DND-41 (cell line): ENCODE results near the gene IGF2BP3.

Experiments used
- ATAC-seq: fragments of 200-7000 bp; cut with Tn5 transposase; 3 replicates; pipeline ENCODE4 v1.9.1; 2021; ENCODE audit warnings: low read depth; ENCODE audit not compliant: insufficient read depth
- DNase-seq: peaks from one replicate; pipeline ENCODE4 v3.0.0-alpha.2; 2020
- H2AFZ ChIP-seq: 2 replicates; pipeline ENCODE4 v1.6.0; 2012; ENCODE audit warnings: low read depth, low read length
- H3K27ac ChIP-seq: 2 replicates; pipeline ENCODE4 v1.5.1; 2012; ENCODE audit warnings: low read length, inconsistent platforms
- H3K27me3 ChIP-seq: fragments of 200-600 bp; sonication (generic); 2 replicates; pipeline ENCODE4 v1.6.0; 2012; ENCODE audit warnings: low read length, mild to moderate bottlenecking, inconsistent platforms; ENCODE audit not compliant: insufficient read depth, poor library complexity
- H3K36me3 ChIP-seq: 2 replicates; pipeline ENCODE4 v1.5.1; 2012; ENCODE audit warnings: low read length, inconsistent platforms; ENCODE audit not compliant: insufficient read depth
- H3K4me1 ChIP-seq: 2 replicates; pipeline ENCODE4 v1.5.1; 2012; ENCODE audit warnings: mild to moderate bottlenecking, low read length; ENCODE audit not compliant: insufficient read depth
- H3K4me2 ChIP-seq: 2 replicates; pipeline ENCODE4 v1.6.0; 2012; ENCODE audit warnings: mild to moderate bottlenecking, moderate library complexity, low read length, inconsistent platforms; ENCODE audit not compliant: insufficient read depth
- H3K4me3 ChIP-seq, 2 experiments: fragments of 200-600 bp in 1 of 2; shearing (Covaris generic) in 1 of 2; 2 replicates each; pipeline ENCODE4 v1.5.1; 2012 to 2016; ENCODE audit warnings: inconsistent platforms in 2 of 2, low read length in 2 of 2, mild to moderate bottlenecking in 2 of 2, low read depth in 1 of 2, moderate library complexity in 1 of 2
- H3K79me2 ChIP-seq: 2 replicates; pipeline ENCODE4 v1.6.0; 2012; ENCODE audit warnings: low read length, inconsistent platforms; ENCODE audit not compliant: insufficient read depth
- H3K9ac ChIP-seq: 2 replicates; pipeline ENCODE4 v1.6.0; 2012; ENCODE audit warnings: low read depth, mild to moderate bottlenecking, inconsistent platforms, low read length, moderate library complexity
- H3K9me3 ChIP-seq: 2 replicates; pipeline ENCODE4 v1.5.1; 2012; ENCODE audit warnings: low read length, moderate library complexity, mild to moderate bottlenecking, inconsistent platforms; ENCODE audit not compliant: insufficient read depth, severe bottlenecking
- H4K20me1 ChIP-seq: 2 replicates; pipeline ENCODE4 v1.6.0; 2012; ENCODE audit warnings: low read length; ENCODE audit not compliant: insufficient read depth
- EZH2 ChIP-seq: IDR thresholded peaks from 3 replicates; pipeline ENCODE4 v1.6.1; 2012; ENCODE audit warnings: borderline replicate concordance, low read depth, mild to moderate bottlenecking, moderate library complexity, low read length, inconsistent platforms; ENCODE audit not compliant: severe bottlenecking
- TF ChIP-seq, protein P1 (sequence below): IDR thresholded peaks from 2 replicates; pipeline ENCODE4 v1.5.1; 2012; ENCODE audit warnings: borderline replicate concordance, low read length, moderate library complexity, mild to moderate bottlenecking; ENCODE audit not compliant: poor library complexity, severe bottlenecking; ENCODE audit errors: extremely low read depth

IGF2BP3 gene

DNA sequence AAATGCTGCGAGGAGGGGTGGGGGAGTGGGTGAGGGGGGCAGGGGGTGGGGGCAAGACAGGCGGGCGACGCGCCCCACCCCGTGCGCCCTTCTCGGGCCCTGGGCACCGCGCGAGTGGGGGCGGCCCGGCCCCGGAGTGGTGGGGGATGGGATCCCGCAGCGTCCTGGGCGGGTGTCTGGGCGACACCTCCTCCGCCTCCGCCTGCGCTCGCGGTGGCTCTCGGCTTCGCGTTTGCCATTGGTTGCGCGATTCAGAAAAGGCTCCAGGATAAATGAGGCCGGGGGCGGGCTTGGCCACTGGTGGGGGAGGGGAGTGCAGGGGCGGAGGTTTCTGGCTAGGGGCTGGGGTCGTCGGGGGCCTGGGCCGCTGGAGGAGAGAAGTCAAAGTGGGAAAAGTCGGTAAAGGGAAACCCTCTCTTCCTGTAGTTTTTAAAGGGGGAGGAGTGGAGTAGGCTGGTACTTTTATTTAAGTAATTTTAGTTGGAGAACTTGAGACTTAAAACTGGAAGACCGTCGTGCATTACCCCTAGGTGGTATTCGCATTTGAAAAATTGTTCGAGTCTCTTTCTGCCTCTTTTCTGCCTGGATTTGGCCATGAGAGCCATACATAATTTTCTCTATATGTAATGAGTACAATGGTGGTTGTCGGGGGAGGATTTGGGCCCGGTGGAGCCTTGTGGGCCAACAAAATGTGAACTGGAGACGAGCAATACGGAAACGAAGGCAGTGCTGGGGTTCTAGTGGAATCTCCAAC lies 992 bp upstream of the IGF2BP3 start:
- peak overlapping the region; percentile 70 for H3K27ac ChIP-seq
- no peak for TF ChIP-seq EZH2
- TF ChIP-seq, protein P1, sequence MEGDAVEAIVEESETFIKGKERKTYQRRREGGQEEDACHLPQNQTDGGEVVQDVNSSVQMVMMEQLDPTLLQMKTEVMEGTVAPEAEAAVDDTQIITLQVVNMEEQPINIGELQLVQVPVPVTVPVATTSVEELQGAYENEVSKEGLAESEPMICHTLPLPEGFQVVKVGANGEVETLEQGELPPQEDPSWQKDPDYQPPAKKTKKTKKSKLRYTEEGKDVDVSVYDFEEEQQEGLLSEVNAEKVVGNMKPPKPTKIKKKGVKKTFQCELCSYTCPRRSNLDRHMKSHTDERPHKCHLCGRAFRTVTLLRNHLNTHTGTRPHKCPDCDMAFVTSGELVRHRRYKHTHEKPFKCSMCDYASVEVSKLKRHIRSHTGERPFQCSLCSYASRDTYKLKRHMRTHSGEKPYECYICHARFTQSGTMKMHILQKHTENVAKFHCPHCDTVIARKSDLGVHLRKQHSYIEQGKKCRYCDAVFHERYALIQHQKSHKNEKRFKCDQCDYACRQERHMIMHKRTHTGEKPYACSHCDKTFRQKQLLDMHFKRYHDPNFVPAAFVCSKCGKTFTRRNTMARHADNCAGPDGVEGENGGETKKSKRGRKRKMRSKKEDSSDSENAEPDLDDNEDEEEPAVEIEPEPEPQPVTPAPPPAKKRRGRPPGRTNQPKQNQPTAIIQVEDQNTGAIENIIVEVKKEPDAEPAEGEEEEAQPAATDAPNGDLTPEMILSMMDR, result no peak
- DNase-seq (peak; percentile 91), ATAC-seq (peak; percentile 92)
- H3K9ac ChIP-seq, result peak overlapping the region; percentile 60
- H3K36me3 ChIP-seq, result no peaks in the 10 kb centered on the region
- H3K4me1 ChIP-seq, result peaks cover 18% of the 10 kb centered on the region
- peak overlapping the region; percentile 81 for H2AFZ ChIP-seq
- no peaks in the 10 kb centered on the region for H3K79me2 ChIP-seq
- H3K4me2 ChIP-seq, result peak overlapping the region; percentile 92
- H3K27me3 ChIP-seq, result peaks cover 2% of the 10 kb centered on the region
- H3K9me3 ChIP-seq, result no peaks in the 10 kb centered on the region
- peak overlapping the region; percentile 34 to 60; a peak in 3 of 4 replicates for H3K4me3 ChIP-seq
- no peaks in the 10 kb centered on the region for H4K20me1 ChIP-seq

DNA sequence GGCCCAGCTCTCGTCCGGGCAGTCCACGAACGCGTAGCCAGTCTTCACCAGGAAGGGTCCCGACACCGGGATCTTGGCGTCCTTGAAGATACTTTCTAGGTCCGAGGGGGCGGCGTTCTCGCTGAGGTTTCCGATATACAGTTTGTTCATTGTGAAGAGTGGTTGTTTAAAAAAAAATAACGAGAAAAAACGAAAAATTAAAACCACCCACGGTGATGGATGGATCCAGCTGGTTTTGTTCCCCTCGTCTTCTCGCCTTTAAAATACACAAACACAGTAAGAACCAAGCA lies 385 bp downstream of the IGF2BP3 start:
- TF ChIP-seq, protein P1, result no peak
- no peak for TF ChIP-seq EZH2
- peak overlapping the region; percentile 60; the same call in 1 of the 2 replicates for H3K9ac ChIP-seq
- H3K4me1 ChIP-seq, result peaks cover 18% of the 10 kb centered on the region
- DNase-seq (no peak), ATAC-seq (no peak)
- peak overlapping the region; percentile 70; the same call in 1 of the 2 replicates for H3K27ac ChIP-seq
- no peak overlapping the region for H2AFZ ChIP-seq
- H3K79me2 ChIP-seq, result no peaks in the 10 kb centered on the region
- H3K36me3 ChIP-seq, result no peaks in the 10 kb centered on the region
- H3K4me3 ChIP-seq, result peak overlapping the region in 1 of 2 experiments; percentile 60; a peak in 1 of 4 replicates
- H3K9me3 ChIP-seq, result no peaks in the 10 kb centered on the region
- no peaks in the 10 kb centered on the region for H4K20me1 ChIP-seq
- H3K27me3 ChIP-seq, result peaks cover 5% of the 10 kb centered on the region
- peak overlapping the region; percentile 92 for H3K4me2 ChIP-seq

DNA sequence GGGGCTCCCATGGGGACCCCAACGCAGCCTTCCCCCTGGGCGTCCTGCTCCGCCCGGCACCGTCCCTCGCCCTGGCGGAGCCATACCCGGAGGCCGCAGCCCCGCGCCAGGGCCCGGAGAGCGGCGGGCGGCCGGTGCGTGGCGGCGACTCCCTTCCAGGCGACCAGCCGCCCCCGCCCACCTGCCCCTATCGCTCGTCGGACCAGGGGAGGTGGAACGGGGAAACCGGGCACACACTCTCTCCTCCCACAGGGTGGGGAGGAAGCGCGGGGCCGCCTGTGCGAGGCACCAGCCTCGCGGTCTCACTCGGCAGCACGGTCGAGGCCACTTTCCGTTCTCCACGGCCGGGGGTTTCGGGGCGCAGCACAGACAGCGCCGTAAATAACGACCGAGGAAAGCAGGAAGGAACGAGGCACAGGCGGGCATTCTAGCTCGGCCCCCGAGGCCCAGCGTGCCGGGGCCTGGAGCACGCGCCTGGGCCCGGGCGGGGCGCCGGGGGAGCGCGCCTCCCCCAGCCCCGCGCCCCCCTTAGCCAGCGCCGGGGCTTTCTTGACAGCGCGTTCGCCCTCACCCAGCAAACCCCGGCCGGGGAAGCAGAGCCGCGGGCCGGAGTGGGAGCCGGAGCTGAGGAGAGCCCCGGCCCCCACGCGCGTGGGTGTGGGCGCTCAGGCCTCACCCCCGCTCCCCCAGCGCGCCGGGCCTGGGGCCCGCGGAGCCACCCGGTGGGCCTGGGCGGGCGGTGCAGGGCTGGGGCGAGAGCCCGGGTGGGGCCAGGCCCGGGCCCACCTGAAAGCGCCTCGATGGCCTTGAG lies 936 bp downstream of the IGF2BP3 start:
- H3K4me2 ChIP-seq, result no peak overlapping the region
- no peak for TF ChIP-seq EZH2
- TF ChIP-seq, protein P1, result peak; percentile 25
- H3K79me2 ChIP-seq, result no peaks in the 10 kb centered on the region
- peaks cover 18% of the 10 kb centered on the region for H3K4me1 ChIP-seq
- no peak overlapping the region for H3K4me3 ChIP-seq
- H3K9ac ChIP-seq, result no peak overlapping the region
- H4K20me1 ChIP-seq, result no peaks in the 10 kb centered on the region
- no peak overlapping the region for H3K27ac ChIP-seq
- DNase-seq, result no peak
- no peaks in the 10 kb centered on the region for H3K36me3 ChIP-seq
- no peaks in the 10 kb centered on the region for H3K9me3 ChIP-seq
- ATAC-seq, result no peak
- peaks cover 5% of the 10 kb centered on the region for H3K27me3 ChIP-seq
- no peak overlapping the region for H2AFZ ChIP-seq
